HG03039 (cell line): ENCODE data around the gene MCM5.
"Not testable (repeated sequence)": the region's sequence is repeated elsewhere in the genome, so short reads cannot be mapped to it uniquely, and the experiment has no call there.

ENCODE experiments used
- ATAC-seq: cut with Tn5 transposase; IDR thresholded peaks from one replicate; pipeline ENCODE4 v1.9.1; 2021; ENCODE audit warnings: mild to moderate bottlenecking, moderate library complexity; ENCODE audit not compliant: unreplicated experiment

MCM5 gene

DNA sequence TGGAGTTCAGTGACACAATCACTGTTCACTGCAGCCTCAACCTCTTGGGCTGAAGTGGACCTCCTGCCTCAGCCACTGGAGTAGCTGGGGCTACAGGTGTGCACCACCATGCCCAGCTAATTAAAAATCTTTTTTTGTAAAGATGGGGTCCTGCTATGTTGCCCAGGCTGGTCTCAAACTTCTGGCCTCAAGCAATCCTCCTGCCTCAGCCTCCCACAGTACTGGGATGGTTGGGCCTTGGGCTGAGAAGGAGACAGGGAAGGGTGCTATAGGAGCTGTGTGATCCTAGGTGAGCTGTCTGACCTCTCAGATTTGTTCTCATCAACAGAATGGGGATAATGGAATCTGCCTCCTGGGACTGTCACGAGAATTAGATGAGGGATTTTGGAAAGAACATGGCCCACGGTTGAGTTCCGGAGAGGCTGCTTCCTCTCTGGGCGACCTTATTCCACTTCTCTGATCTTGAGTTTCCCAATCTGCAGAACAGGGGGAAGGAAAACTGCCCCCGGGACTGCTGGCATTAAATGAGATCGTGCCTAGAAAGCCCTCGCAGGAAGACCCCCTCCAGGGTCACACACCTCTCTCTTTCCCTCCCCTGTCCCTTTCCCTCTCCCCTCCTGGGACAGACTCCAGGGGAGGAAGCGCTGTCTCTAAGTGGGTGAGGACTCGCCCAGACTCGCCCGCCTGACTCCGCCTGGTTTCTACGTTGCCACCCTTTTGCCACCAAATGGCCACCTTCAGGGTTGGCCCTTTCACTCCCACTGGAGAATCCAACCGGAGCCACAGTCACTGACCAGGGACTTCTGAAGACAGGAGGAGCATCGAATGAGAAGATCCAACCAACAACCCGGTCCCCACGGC lies 50.1 kb downstream of the MCM5 start:
- ATAC-seq: no peak

DNA sequence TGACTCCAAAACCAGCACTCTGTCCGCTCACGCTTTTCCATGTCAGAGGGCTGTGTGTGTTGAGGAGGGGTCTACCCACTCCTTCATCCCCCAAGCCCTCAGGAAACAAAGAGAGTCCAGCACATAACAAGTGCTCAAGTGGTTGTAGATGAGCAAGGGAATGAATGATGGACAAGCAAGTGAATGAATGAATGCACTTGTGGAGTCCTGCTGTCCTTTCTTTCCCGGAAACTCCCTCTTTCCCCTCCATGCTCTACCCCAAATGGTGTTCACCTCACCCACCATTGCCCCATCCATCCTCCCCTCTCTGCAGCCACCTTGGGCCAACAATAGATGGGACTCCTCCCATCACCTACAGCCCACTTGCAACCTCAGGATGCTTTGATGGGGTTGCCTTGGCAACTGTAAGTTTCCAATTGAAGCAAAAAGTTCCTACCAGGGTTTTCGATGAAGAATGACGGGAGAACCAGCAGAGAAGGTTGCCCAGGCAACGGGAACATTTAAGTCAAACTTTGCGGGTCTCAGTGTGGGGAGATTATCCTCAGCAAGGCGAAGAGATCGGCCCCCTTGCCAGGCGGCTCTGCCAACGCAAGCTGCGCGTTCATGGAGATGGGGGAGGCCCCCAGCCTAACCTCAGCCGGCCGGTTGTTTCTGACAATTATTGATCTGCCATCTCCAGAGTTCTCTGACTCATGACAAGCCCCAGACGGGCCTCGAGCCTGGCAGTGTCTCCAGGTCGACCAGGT lies 51.1 kb downstream of the MCM5 start:
- no peak for ATAC-seq

DNA sequence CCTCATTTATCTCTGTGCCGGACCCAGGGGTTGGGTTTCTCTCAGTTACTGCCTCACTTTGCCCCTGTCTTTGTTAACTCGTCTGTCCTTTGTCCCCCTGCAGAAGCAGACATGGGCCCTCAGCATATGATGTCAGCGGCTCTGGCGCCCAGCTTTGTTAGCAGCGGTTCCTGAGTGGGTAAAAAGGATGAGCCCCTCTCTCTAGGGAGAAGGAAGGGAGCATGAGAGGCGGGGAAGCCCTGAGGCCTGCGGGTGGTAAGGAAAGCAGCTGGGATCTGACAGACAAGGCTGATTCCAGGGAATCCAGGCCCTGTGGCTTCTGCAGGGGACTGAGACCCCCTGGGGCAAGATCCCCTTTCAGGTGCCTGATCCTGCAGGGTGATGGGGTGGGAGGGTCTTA lies 51.7 kb downstream of the MCM5 start:
- ATAC-seq: no peak

DNA sequence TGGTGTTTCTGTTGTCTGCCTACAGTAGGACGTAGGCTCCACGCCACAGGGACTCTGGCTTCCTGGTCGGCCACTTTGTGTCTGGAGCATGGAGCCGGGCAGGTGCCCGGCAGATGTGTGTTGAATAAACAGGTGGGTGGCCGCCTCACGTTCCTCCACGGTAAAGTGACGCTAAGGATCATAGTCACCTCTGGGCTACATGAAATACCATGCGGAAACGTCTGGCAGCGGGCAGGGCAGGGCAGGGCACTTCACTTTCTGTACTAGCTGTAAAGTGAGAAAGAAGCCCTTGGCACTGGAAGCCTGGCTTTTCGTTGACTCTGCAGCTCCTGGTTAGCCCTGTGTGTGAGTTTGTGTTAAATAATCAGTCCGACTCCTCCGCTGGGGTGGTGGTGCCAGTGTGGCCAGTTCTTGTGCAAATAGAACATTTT lies 52.4 kb downstream of the MCM5 start:
- ATAC-seq: no peak

DNA sequence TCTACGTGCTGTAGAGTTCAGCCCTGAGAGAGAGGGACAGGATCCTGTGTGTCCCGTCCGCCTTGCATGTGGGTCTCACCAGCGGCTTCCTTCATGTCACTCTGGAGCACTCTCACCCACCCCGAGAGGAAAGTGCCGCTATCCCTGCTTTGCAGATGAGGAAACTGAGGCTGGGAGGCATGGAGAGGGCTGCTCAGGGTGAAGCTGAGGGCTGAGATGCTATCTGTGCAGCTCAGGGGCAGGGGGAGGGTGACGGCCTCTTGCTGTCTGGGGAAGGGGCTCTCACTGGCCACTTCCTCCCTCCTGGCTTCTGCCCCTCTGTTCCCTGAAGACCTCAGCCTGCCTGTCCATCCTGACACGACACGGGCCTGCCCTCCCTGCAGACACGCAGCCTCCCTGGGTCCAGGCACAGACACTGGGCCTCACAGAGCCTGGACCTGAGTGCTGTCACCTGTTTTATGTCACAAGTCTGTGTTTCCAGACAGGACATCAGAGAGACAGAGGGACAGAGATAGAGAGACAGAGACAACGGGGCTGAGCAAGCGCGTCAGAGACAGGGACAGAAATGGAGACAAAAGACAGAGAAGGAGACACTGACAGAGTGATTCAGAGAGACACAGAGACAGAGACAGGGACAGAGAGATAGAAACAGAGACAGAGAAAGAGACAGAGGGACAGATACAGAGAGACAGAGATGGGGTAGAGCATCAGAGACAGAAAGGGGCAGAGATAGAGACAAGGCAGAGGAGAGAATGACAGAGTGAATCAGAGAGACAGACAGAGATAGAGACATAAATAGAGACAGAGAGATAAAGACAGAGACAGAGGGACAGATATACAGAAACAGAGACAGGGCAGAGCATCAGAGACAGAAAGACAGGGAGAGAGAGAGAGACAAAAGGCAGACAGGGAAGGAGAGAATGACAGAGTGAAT lies 53.1 kb downstream of the MCM5 start:
- no peak for ATAC-seq

DNA sequence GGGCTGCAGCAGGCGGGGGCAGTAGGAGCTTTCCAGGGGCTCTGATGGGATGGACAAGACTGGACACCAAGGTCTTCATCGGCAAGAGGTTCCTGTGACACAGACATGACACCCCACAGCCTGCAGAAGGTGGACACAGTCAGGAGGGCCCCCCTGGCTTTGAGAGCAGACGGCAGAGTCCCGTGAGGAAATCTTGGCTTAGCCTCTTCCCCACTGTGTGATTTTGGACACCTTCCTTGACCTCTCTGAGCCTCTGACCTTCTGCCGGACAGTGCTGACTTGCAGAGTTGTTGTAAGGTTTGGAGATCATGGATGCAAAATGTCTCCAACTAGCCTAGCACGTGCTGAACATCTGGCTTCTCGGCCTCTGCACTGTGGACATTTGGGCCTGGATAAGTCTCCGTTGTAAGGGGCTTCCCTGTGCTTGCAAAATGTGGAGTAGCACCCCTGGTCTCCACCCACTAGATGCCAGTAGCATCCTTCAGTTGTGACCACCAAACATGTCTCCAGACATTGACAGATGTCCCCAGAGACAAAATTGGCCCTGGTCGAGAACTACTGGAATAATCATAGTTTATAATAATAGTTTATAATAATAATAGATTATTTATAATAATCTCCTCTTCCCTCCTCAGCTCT lies 54.6 kb downstream of the MCM5 start:
- no peak for ATAC-seq

DNA sequence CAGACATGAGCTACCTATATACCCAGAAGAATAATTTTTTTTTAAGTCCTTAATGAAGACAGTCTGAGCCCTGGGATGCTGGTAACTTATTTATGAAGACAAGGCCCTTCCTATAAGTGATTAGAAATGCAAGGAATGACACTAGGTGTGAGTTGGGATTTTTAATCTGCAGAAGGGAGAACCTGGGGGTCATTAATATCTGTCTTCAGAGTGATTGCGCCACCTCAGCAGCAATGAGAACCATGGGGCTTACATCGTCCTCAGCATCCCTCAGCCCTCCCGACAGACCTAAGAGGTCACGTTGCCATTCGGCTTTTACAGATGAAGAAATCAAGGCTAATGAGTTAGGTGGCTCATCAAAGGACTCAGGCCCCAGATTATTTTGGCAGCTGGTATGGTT lies 55.6 kb downstream of the MCM5 start:
- no peak for ATAC-seq

DNA sequence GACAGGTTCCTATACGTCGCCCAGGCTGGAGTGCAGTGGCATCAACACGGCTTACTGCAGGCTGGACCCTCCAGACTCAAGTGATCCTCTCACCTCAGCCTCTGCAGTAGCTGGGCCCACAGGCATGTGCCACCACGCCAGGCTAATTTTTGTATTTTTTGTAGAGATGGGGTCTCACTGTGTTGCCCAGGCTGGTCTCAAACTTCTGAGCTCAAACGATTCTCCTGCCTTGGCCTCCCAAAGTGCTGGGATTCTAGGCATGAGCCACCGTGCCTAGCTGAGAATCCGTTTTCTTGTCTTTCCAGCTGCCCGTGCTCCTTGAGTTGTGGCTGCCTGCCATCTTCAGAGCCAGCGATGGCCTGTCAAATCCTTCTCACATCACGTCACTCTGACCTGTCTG lies 56.8 kb downstream of the MCM5 start:
- ATAC-seq: no peak

DNA sequence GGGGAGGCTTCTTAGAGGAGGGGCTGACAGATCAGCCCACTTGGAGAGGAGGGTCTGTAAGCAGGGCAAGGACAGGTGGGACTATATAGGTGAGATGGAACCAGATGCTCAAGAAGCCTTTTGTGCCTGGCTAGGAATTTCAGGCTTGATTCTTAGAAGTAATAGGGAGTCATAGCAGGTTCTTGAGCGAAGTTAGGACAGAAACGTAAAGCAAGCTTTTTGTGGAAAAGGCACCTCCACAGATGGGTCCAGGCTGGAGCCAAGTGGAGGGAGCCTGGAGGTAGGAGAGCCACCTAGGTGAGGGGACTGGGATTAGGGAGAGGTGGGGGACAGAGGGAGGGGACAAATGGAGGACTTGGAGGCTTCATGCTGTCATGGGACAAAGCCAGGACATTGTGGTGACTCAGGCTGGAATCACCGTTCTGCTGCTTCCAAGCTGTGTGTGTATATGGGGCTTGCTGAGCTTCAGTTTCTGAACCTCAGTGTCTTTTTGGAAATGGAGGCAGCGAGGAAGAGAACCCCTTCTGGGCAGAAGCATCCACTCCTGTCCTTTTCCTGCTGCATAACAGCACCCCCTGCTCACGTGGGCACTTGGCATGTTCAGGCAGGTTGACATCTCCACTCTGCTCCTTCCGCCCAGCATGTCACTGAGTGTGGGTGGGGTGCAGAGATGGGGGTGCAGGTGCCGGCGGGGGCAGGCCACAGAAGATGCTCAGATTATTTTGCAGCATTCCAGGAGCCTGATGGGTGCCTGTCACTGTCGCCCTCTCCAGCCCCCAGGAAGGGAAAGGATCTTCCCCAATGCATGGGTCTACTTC lies 58.0 kb downstream of the MCM5 start:
- no peak for ATAC-seq

DNA sequence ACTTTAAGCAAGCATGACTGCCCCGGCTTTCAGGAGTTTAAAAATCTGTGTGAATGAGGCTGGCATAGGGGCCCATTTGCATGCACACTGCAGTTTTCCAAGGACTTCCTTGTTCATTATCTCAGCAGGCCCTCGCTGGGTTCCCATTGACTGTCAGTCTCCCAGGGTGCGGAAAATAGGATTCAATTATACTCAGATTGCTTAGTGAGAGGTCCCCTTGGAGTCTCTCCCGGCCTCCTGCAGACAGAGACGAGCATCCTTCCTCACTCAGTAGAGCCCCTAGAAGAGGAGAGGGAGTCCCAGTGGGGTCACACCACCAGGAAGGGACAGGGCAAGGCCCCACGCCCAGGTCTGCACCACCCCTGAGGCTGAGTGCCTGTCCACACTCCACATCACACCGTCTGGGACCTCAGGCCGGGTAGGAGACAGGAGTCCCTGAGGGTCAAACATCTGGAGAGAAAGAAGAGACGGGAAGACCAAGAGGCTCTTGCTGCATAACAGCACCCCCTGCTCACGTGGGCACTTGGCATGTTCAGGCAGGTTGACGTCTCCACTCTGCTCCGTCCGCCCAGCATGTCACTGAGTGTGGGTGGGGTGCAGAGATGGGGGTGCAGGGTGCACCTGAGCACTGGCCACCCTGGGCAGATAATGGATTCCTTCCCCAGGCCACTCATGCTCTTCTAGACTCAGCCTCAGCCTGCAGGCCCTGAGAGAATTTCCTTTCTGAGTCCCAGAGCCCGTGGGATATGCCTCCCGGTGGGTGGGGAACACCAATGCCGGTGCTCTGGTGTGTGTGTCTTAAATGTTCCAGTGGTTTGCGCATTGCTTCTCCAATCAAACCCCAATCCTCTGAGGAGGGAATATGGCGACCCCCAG lies 58.8 kb downstream of the MCM5 start:
- ATAC-seq: no peak

DNA sequence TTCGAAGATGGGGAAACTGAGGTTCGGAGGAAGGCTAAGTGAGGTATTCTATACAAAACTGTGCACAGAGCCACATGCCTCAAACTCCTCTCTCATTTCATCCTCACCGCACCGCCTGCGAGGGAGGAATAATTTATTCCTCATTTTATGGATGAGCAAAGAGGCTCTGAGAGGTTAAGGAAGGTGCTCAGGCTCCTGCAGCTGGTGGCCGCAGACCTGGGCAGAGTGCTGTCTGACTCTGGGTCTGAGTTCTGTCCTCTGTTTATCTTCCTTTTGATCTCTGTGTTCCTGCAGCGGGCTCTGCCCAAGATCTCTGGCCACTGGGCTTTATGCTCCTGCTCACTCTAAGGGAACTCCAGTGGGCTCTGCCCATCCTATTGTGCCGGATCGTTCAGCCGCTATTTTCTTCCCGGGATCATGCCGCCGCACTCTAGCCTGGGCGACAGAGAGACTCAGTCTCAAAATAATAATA lies 59.5 kb downstream of the MCM5 start:
- no peak for ATAC-seq

DNA sequence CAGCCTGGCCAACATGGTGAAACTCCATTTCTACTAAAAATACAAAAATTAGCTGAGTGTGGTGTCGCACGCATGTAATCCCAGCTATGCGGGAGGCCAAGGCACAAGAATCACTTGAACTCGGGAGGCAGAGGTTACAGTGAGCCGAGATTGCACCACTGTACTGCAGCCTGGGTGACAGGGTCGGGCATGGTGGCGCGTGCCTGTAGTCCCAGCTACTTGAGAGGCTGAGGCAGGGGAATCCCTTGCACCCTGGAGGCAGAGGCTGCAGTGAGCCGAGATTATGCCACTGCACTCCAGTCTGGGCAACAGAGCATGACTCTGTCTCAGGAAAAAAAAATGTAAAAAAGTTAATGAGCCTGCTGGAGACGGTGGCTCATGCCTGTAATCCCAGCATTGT lies 60.0 kb downstream of the MCM5 start:
- ATAC-seq: not testable (repeated sequence)

DNA sequence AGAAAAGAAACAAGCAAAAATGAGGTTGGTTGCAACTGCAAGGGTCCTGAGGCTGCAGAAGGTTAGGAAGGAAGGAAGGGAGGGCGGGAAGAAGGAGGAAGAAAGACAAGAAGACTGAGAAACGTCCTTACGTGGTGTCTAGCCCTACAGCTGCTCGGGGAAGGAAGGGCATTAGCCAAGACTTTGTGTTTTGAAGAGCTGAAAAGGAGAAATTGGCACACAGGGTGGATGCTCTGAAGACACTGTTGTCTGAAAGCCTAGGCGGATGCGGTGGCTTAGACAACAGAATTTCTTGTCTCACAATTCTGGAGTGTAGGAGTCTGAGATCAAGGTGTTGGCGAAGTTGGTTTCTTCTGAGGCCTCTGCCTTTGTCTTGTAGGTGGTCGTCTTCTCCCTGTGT lies 60.7 kb downstream of the MCM5 start:
- ATAC-seq: no peak

DNA sequence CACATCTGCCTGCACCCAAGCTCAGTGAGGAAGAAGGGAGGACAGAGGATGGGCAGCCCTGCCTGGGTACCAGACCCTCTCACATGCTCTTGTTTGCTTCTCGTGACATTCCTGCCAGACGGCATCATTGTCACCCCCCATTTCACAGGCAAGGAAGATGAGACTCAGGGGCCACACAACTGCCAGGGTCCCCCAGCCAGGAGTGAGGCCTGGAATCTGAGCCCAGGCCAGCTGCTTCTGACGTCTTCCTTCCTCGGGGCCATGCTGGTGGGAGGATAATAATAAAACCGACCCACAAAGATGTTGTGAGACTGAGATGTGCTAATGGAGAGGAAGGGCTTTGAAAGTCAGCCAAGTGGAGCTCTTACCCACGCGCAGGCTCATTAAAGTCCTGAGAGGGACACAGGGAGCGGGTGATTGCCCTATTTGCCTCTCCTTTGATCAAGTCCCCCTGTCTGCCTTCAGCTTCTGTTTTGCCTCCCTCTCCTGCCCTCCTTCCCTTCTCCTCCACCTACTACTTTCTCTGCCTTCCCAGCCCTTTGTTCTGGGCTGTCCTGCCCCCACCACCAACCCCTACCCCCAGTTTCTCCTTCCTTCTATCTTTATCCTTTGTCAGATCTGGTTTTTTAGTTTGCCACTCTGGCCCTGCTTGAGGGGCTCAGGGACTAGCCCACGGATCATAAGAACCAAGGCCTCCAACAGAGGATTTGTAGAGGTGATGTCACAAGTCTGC lies 62.7 kb downstream of the MCM5 start:
- ATAC-seq: no peak

DNA sequence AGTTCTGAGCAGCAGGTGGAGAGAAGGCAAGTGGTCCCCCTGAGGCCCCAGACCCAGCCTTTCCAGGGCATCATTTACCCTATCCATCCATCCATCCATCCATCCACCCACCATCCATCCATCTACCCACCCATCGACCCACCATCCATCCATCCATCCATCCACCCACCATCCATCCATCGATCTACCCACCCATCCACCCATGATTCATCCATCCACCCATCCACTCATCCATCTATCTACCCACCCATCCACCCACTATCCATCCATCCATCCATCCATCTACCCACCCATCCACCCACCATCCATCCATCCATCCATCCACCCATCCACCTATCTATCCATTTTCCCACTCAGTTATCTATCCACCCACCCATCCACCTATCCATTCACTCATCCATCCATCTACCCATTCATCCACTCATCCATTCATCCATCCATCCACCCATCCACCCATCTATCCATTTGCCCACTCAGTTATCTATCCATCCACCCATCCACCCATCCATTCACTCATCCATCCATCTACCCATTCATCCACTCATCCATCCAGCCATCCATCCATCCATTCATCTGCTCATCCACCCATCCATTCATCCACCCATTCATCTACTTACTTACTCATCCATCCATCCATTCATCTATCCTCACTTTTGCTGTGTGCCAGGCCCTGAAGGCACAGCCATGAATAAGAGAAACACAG lies 63.4 kb downstream of the MCM5 start:
- ATAC-seq: no peak

DNA sequence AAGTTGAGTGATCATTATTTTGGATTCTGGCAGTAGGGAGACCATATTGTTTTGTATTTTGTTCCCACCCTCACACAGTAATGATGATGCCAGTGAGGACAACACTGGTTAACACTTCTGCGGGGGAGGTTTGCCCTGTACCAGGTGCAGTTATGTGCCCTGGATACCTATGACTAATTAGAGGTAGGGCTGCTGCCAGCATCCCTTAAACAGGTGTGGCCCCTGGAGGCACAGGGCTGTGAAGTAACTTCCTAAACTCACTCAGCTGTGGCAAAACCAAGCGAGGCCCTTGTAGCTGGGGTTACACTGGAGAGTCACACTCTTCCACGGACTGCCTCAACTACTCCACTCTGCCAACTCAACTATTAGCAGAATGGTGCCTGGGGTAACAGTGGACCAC lies 64.5 kb downstream of the MCM5 start:
- no peak for ATAC-seq

DNA sequence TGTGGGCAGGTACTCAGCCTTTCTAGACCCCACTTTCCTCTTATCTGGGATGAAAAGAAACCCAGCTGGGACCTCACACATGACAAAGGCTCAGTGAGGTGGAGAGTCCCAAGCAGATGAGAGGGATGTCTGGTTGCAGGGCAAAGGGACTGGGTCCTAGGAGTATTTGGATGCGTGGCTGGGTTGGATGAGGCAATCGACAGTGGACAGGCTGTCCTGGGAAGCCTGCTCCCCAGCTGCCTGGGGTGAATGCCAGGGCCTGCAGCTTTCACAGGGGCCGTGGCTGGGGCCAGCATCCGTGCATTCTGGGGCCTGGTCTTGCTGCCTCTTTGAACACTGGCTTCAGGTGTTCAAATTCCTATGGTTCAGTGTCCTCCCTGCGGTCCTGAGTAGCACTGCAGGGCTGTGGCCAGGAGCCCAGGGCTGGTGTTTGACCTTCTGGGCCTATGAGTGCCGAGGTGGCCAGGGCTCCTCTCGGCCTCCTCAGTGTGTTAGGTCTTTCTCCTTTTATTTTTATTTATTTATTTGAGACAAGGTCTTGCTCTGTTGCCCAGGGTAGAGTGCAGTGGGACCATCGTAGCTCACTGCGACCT lies 65.3 kb downstream of the MCM5 start:
- ATAC-seq: no peak
